GM19351 (cell line): ENCODE measurements around the gene ADGRG1.

Experiments used
- ATAC-seq: cut with Tn5 transposase; IDR thresholded peaks from one replicate; pipeline ENCODE4 v1.9.1; 2021; ENCODE audit warnings: mild to moderate bottlenecking, moderate library complexity; ENCODE audit not compliant: unreplicated experiment

ADGRG1 gene

DNA sequence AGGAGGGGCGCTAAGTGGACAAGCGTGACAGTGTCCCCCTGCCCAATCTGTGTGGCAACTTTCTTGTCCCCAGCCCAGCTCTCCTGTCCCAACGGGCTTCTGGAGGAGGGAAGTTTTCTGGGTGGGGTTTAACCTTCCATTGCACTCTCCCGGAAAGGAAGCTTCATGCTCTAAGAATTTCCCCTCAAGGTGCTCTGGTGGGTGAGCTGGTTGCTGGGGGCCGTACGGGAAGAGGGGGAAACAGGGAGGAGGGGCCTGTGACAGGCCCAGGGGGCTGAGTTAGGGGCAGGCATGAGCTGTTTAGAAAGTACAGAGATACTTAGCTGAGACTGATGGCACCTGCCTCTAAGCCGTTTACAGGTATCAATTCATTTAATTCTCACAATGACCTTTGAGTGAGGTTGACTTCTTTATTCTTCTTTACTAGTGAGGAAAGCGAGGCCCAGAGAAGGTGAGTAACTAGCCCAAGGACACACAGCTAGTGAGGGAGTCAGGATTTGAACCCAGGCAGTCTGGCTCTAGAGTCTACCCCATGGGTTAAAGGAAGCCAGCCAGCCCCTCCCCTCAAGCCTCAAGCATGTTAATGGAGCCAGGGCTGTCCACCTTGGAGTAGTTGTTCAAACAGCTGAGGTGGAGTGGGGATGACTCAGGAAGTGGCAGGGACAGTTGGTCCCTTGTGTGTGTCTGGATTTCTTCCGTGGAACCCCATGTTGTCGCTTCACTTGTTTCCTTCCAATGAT lies 18.9 kb downstream of the ADGRG1 start:
- no peak for ATAC-seq

- no peak for ATAC-seq
Measured at GRCh38 chr16:57648125-57648524, 19.7 kb downstream of the ADGRG1 start.

DNA sequence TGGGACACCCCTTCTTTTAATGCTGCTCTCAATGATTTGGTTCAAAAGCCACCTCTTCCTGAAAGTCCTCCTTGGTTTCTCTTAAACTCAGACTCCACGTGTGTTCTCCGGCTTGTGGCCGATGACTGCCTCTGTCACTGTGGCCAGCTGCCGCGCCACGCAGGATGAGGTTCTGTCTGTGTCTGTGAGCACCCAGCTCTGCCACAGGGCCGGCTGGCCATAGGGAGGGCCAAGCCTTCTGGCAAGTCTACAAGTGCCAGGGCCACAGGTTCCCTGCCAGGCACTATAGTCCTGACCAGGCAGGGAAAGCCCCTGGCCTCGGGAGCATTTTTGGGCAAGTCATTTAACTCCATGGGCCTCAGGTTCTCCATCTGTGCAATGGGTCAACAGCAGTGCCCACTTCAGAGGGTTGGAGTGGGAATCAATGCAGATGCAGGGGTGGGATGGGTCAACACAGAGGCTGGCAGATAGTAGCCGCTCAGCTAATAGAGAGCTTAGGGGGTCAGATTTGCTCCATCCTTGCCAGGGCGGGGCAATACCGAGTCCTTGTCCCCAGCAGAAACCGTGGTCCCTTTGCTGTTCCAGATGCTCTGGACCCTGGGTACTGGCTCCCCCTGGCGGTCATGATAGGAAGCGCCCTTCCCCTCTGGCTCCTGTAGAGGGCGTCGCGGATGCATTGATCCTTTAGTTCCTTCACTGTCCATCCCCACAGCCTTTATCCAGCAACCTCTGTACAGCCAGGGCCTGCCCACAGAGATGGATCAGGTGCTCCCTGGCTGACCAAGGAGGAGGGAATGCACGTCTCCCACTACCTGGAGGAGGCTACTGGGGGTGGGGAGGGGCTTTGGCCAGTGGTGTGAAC lies 20.4 kb downstream of the ADGRG1 start:
- ATAC-seq: peak; percentile 67

GRCh38 chr16:57649443-57649751 lies 21.0 kb downstream of the ADGRG1 start:
- no peak for ATAC-seq

- ATAC-seq: no peak
Measured at GRCh38 chr16:57649846-57650245, 21.4 kb downstream of the ADGRG1 start.

GRCh38 chr16:57651344-57652333 lies 23.2 kb downstream of the ADGRG1 start:
- no peak for ATAC-seq

- ATAC-seq: no peak
Measured at GRCh38 chr16:57652695-57653471, 24.5 kb downstream of the ADGRG1 start.

GRCh38 chr16:57653936-57654335 lies 25.5 kb downstream of the ADGRG1 start:
- no peak for ATAC-seq

DNA sequence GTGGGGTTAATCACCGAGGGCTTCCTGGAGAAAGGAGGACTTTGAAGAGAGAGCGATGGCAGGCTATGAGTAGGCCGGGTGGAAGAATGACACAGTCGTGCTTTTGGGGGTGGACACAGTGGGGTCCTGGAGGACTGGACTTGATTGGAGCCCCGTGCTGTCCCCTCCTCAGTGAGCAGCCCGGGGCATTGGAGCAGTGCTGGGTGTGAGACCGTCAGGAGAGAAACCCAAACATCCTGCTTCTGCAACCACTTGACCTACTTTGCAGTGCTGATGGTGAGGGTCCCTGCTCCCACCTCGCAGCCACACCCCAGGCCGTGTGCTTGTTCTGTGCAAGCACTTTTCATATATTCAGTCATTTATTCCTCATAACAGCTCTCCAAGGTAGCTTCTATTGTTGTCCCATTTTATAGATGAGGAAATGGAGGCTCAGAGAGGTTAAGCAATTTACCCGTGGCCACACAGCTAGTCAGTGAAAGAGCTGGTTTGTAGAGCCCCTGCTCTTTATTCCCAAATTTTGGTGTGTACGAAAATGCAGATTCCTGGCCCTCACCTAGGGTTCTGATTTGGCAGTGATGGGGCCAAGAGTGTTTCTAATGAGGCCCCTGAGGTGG lies 28.0 kb downstream of the ADGRG1 start:
- ATAC-seq: no peak

- ATAC-seq: no peak
Measured at GRCh38 chr16:57657228-57657627, 28.8 kb downstream of the ADGRG1 start.

- ATAC-seq: no peak
Measured at GRCh38 chr16:57658130-57658877, 29.9 kb downstream of the ADGRG1 start.

GRCh38 chr16:57658878-57659674 lies 30.6 kb downstream of the ADGRG1 start:
- ATAC-seq: no peak

DNA sequence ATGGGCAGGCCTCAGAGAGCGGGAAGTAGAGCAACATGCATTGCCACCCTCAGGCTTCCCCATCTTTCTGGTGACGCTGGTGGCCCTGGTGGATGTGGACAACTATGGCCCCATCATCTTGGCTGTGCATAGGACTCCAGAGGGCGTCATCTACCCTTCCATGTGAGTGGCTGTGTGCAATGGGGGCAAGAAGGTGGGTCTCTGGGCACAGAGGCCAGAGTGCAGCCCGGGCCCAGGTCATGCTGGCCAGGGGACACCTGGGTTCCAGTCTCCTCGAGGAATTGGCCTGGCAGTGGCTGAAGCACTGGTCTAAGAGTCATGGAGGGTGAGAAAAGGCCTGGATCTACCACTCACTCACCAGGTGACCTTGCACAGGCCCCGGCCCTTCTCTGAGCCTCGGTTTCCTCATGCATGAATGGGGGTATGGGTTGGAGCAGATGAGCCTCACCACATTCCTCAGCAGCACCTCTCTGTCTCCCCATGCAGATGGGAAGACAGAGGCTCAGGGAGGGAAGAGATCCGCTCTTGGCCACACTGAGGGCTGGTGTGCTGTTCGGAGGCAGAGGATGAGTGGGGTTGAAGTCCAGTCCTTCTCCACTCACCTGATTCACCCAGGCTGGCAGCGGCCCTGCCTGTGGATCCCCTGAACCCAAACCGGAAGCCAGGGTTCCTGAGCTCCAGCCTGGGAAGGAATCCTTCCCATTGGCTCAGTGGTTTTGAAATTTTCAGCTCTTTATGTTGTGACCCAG lies 32.5 kb downstream of the ADGRG1 start:
- ATAC-seq: no peak

DNA sequence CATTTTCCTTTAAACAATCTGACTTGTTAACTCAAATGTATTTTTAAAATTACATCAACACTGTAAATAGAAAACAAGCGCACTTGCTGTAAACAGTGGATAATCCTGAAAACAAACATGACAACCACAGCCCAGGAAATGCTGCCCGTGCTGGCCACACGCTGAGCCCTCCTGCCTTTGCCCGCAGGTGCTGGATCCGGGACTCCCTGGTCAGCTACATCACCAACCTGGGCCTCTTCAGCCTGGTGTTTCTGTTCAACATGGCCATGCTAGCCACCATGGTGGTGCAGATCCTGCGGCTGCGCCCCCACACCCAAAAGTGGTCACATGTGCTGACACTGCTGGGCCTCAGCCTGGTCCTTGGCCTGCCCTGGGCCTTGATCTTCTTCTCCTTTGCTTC lies 33.1 kb downstream of the ADGRG1 start:
- no peak for ATAC-seq

- no peak for ATAC-seq
Measured at GRCh38 chr16:57661936-57662906, 33.8 kb downstream of the ADGRG1 start.

DNA sequence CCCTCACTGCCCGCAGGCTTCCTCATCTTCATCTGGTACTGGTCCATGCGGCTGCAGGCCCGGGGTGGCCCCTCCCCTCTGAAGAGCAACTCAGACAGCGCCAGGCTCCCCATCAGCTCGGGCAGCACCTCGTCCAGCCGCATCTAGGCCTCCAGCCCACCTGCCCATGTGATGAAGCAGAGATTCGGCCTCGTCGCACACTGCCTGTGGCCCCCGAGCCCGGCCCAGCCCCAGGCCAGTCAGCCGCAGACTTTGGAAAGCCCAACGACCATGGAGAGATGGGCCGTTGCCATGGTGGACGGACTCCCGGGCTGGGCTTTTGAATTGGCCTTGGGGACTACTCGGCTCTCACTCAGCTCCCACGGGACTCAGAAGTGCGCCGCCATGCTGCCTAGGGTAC lies 35.0 kb downstream of the ADGRG1 start:
- no peak for ATAC-seq
